OCI-M2 (cell line): ENCODE results near the gene SMIM24.
A peak's percentile ranks its signal among the peaks of the same experiment; 100 is the strongest.
"Not testable (repeated sequence)": the region's sequence is repeated elsewhere in the genome, so short reads cannot be mapped to it uniquely, and the experiment has no call there.

ENCODE experiments used
- DNase-seq: peaks from one replicate; lab custom pipeline; 2025; ENCODE audit not compliant: unreplicated experiment; lab: John Stamatoyannopoulos, UW

The SMIM24 gene

GRCh38 chr19:3440082-3440481 is 40.2 kb downstream of the SMIM24 start:
- DNase-seq = no peak

DNA sequence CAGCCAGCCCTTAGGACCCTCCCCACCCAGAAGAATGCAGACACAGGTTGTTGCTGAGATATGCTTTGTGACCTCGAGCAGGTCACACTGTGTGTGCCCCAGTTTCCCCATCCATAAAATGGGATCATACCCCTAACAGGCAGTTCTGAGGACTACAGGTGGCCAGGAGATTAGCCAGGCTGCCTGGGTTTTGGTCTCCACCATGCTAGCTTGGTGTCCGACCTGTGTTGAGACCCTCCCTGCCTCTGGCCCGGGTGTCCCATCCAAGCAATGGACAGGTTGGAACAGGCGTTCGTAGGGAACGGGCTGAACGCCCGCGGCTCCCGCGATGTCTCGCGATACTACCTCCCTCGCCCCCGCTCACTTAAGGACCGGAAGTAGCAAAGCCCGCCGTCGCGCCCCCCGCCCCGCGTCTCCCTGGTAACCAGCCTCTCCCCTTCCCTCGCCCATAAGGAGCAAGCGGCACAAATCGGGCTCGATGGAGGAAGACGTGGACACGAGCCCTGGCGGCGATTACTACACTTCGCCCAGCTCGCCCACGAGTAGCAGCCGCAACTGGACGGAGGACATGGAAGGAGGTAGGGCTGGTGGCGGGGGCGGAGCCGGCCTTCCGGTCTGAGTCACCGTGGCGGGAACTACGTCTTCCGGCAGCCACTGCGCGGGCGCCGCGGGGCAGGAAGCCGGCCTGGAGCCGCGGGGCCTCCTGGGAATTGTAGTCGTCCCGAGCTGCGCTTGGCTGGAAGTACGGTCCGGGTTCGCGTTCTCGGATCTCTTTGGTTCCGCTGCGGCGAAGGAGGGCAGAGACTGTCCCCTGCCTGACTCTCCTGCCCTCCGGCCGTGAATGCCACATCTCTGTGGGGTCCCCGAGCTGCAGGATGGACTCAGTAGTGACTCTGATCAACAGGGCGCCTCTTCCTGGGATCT is 45.4 kb downstream of the SMIM24 start:
- peak; percentile 57 for DNase-seq

- no peak for DNase-seq
Measured at GRCh38 chr19:3433805-3434540, 46.4 kb downstream of the SMIM24 start.

DNA sequence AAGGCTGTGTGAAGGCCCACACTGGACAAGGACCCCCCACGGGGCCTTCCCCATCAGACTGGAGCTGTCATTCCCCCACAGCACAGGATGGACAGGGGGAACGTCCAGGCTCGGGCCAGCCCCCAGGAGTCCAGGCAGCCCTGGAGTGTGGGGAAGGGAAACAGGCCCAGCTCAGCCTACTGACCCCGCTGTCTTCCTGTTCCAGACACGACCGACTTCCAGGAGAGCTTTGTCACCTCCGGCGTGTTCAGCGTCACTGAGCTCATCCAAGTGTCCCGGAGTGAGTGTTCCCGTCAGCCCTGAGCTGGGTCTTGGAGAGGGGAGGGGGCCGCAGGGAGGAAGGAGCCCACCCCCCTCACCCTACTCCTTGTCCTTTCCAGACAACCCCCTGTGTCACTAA is 47.0 kb downstream of the SMIM24 start:
- no peak for DNase-seq

DNA sequence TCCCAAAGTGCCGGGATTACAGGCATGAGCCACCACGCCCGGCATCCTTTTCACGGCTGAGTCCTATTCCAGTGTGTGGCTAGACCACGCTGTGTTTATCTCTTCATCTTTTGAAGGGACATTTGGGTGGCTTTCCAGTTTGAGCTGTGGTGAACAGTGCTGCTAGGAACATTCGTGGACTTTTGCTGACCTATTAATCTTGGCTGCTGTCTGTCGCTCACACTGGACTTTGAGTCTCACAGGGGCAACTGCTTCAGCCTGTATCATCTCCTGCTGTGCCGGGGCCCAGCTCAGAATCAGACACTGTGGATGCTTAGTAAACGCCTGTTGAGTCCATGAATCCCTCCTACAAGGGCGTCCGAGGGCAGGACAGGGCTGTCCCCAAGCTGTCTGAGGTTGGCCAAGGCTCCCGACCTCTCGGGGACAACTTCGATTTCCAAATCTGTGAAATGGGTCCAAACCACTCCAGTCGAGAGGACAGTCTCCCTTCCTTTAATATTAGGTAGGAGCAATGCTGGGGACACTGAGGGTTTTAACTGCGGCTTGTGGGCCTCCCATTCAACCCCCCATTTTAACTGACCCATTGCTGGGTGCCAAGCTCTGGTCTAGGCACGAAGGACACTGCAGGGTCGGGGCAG is 48.4 kb downstream of the SMIM24 start:
- DNase-seq = no peak

DNA sequence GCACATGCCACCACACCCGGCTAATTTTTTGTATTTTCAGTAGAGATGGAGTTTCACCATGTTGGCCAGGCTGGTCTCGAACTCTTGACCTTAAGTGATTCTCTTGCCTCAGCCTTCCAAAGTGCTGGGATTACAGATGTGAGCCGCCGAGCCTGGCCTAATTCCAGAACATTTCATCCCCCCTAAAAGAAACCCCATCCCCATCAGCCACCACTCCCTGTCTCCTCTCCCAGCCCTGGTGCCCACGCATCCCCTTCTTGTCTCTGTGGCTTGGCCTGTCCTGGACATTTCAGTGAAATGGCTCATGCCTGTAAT is 50.0 kb downstream of the SMIM24 start:
- DNase-seq = not testable (repeated sequence)

DNA sequence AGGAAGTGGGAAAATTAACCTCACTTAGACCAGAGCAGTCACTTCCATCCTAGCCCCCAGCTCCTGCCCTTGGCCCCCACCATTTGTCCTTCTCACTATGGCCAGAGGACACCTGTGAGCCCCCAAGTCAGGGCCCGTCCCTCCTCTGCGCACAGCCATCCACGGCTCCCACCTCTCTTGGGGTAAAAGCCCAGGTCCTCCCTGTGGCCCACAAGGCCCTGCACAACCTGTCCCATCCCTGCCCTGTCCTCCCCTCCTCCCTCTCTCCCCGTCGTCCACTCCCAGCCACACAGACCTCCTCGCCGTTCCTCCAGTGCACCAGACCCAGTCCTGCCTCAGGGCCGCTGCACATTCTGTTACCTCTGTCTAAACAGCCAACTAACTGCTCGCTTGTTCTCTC is 53.9 kb downstream of the SMIM24 start:
- no peak for DNase-seq
